Activated naive CD4-positive, alpha-beta T cell treated with anti-CD3 and anti-CD28 coated beads, Interleukin-2, amount 50 U/mL, for 24 hours (primary cell): ENCODE data around the gene APOA4.

ENCODE experiments used
- H3K27ac Mint-ChIP-seq: one replicate; pipeline ENCODE4 v1.8.0; 2021; ENCODE audit warnings: mild to moderate bottlenecking, mixed read lengths
- H3K27me3 Mint-ChIP-seq: one replicate; pipeline ENCODE4 v1.8.0; 2021; ENCODE audit warnings: mixed read lengths
- H3K36me3 Mint-ChIP-seq: one replicate; pipeline ENCODE4 v1.8.0; 2021; ENCODE audit warnings: mixed read lengths
- H3K4me1 Mint-ChIP-seq: one replicate; pipeline ENCODE4 v1.8.0; 2021; ENCODE audit warnings: mixed read lengths
- H3K4me3 Mint-ChIP-seq: one replicate; pipeline ENCODE4 v1.8.0; 2021; ENCODE audit warnings: mild to moderate bottlenecking, mixed read lengths
- H3K9me3 Mint-ChIP-seq: one replicate; pipeline ENCODE4 v1.8.0; 2021; ENCODE audit warnings: mixed read lengths

The APOA4 gene

GRCh38 chr11:116787786-116788486, 35.2 kb downstream of the APOA4 start, which contains the start of gene ZPR1:
TSS of gene ZPR1 (minus strand) at chr11:116788023. CDS start at chr11:116787990, 33 bp downstream.
- peaks cover 53% of the 10 kb centered on the region for H3K4me1 Mint-ChIP-seq
- peaks cover 25% of the 10 kb centered on the region for H3K36me3 Mint-ChIP-seq
- no peaks in the 10 kb centered on the region for H3K9me3 Mint-ChIP-seq
- peak within 1 kb of the TSS; percentile 99 for H3K4me3 Mint-ChIP-seq
- H3K27ac Mint-ChIP-seq, result peak within 1 kb of the TSS; percentile 95
- H3K27me3 Mint-ChIP-seq, result no peaks in the 10 kb centered on the region

- peak overlapping the region; percentile 91 for H3K27ac Mint-ChIP-seq
- H3K4me1 Mint-ChIP-seq, result peaks cover 58% of the 10 kb centered on the region
- peaks cover 25% of the 10 kb centered on the region for H3K36me3 Mint-ChIP-seq
- H3K4me3 Mint-ChIP-seq, result peak overlapping the region; percentile 99
- H3K27me3 Mint-ChIP-seq, result no peaks in the 10 kb centered on the region
- H3K9me3 Mint-ChIP-seq, result no peaks in the 10 kb centered on the region
Measured at GRCh38 chr11:116787436-116787785, 35.7 kb downstream of the APOA4 start.

- H3K4me1 Mint-ChIP-seq, result peaks cover 63% of the 10 kb centered on the region
- no peaks in the 10 kb centered on the region for H3K9me3 Mint-ChIP-seq
- no peaks in the 10 kb centered on the region for H3K27me3 Mint-ChIP-seq
- H3K4me3 Mint-ChIP-seq, result peak overlapping the region; percentile 99
- H3K36me3 Mint-ChIP-seq, result peaks cover 29% of the 10 kb centered on the region
- H3K27ac Mint-ChIP-seq, result peak overlapping the region; percentile 91
Measured at GRCh38 chr11:116786966-116787365, 36.1 kb downstream of the APOA4 start.

GRCh38 chr11:116786326-116786725, 36.8 kb downstream of the APOA4 start:
- Mint-ChIP-seq H3K9me3 (no peaks in the 10 kb centered on the region), H3K36me3 (peaks cover 30% of the 10 kb centered on the region), H3K4me1 (peaks cover 66% of the 10 kb centered on the region), H3K27ac (peak overlapping the region; percentile 91), H3K4me3 (peak overlapping the region; percentile 99), H3K27me3 (no peaks in the 10 kb centered on the region)

- Mint-ChIP-seq H3K4me1 (peaks cover 73% of the 10 kb centered on the region), H3K36me3 (peaks cover 46% of the 10 kb centered on the region), H3K27me3 (no peaks in the 10 kb centered on the region), H3K4me3 (no peak overlapping the region), H3K27ac (peak overlapping the region; percentile 23), H3K9me3 (no peaks in the 10 kb centered on the region)
Measured at GRCh38 chr11:116782728-116783127, 40.4 kb downstream of the APOA4 start.

GRCh38 chr11:116778556-116778955, 44.5 kb downstream of the APOA4 start:
- Mint-ChIP-seq H3K27ac (peak overlapping the region; percentile 92), H3K4me3 (no peak overlapping the region), H3K36me3 (peaks cover 34% of the 10 kb centered on the region), H3K9me3 (no peaks in the 10 kb centered on the region), H3K27me3 (no peaks in the 10 kb centered on the region), H3K4me1 (peaks cover 68% of the 10 kb centered on the region)

- Mint-ChIP-seq H3K36me3 (peaks cover 31% of the 10 kb centered on the region), H3K4me3 (peak overlapping the region; percentile 1), H3K27me3 (no peaks in the 10 kb centered on the region), H3K9me3 (no peaks in the 10 kb centered on the region), H3K4me1 (peaks cover 60% of the 10 kb centered on the region), H3K27ac (peak overlapping the region; percentile 56)
Measured at GRCh38 chr11:116777056-116777455, 46.0 kb downstream of the APOA4 start.

GRCh38 chr11:116776522-116776984, 46.6 kb downstream of the APOA4 start:
- peaks cover 63% of the 10 kb centered on the region for H3K4me1 Mint-ChIP-seq
- no peaks in the 10 kb centered on the region for H3K27me3 Mint-ChIP-seq
- peak overlapping the region; percentile 1 for H3K4me3 Mint-ChIP-seq
- H3K9me3 Mint-ChIP-seq, result no peaks in the 10 kb centered on the region
- H3K36me3 Mint-ChIP-seq, result peaks cover 30% of the 10 kb centered on the region
- H3K27ac Mint-ChIP-seq, result peak overlapping the region; percentile 56

GRCh38 chr11:116775975-116776374, 47.1 kb downstream of the APOA4 start:
- Mint-ChIP-seq H3K4me1 (peaks cover 63% of the 10 kb centered on the region), H3K4me3 (no peak overlapping the region), H3K36me3 (peaks cover 25% of the 10 kb centered on the region), H3K27ac (peak overlapping the region; percentile 71), H3K9me3 (no peaks in the 10 kb centered on the region), H3K27me3 (no peaks in the 10 kb centered on the region)

GRCh38 chr11:116774661-116775060, 48.4 kb downstream of the APOA4 start:
- no peaks in the 10 kb centered on the region for H3K9me3 Mint-ChIP-seq
- H3K27me3 Mint-ChIP-seq, result no peaks in the 10 kb centered on the region
- H3K36me3 Mint-ChIP-seq, result peaks cover 24% of the 10 kb centered on the region
- peaks cover 68% of the 10 kb centered on the region for H3K4me1 Mint-ChIP-seq
- no peak overlapping the region for H3K4me3 Mint-ChIP-seq
- peak overlapping the region; percentile 52 for H3K27ac Mint-ChIP-seq

GRCh38 chr11:116773203-116774097, 49.7 kb downstream of the APOA4 start:
- H3K9me3 Mint-ChIP-seq, result no peaks in the 10 kb centered on the region
- no peaks in the 10 kb centered on the region for H3K27me3 Mint-ChIP-seq
- H3K36me3 Mint-ChIP-seq, result peaks cover 23% of the 10 kb centered on the region
- H3K27ac Mint-ChIP-seq, result peak overlapping the region; percentile 99
- H3K4me1 Mint-ChIP-seq, result peaks cover 60% of the 10 kb centered on the region
- H3K4me3 Mint-ChIP-seq, result peak overlapping the region; percentile 98

GRCh38 chr11:116772443-116773202, 50.5 kb downstream of the APOA4 start, which contains the start of gene BUD13:
TSS of gene BUD13 (minus strand) at chr11:116772987. CDS start at chr11:116772964, 23 bp downstream.
- Mint-ChIP-seq H3K27me3 (no peaks in the 10 kb centered on the region), H3K9me3 (no peaks in the 10 kb centered on the region), H3K36me3 (peaks cover 16% of the 10 kb centered on the region), H3K27ac (peak within 1 kb of the TSS; percentile 99), H3K4me1 (peaks cover 56% of the 10 kb centered on the region), H3K4me3 (peak within 1 kb of the TSS; percentile 98)

GRCh38 chr11:116771935-116772334, 51.2 kb downstream of the APOA4 start:
- Mint-ChIP-seq H3K9me3 (no peaks in the 10 kb centered on the region), H3K4me3 (peak overlapping the region; percentile 98), H3K36me3 (peaks cover 16% of the 10 kb centered on the region), H3K27me3 (no peaks in the 10 kb centered on the region), H3K27ac (no peak overlapping the region), H3K4me1 (peaks cover 54% of the 10 kb centered on the region)
